Uterus (tissue), 4 donors: ENCODE measurements around the gene FSD2. TPM values are rescaled to one million over a fixed set of nuclear protein-coding genes. Genes with fewer than 3 reads are reported as not detected.
A peak's percentile ranks its signal among the peaks of the same experiment; 100 is the strongest.
"Not testable (repeated sequence)": the region's sequence is repeated elsewhere in the genome, so short reads cannot be mapped to it uniquely, and the experiment has no call there.

Experiments
- DNase-seq, 2 donors: peaks; one replicate each; pipeline ENCODE4 v3.0.0-alpha.2; 2019 to 2020
- H3K27ac ChIP-seq, 2 donors: fragments of 200-600 bp; sonication (generic); 1 replicate in 1 of 2; 2 replicates in 1 of 2; pipeline ENCODE4 v1.5.1; 2016 to 2018
- H3K27me3 ChIP-seq, 2 donors: fragments of 200-600 bp; sonication (generic); one replicate each; pipeline ENCODE4 v1.5.1; 2018 to 2019; ENCODE audit warnings: control low read depth in 1 of 2
- H3K36me3 ChIP-seq, 2 donors: fragments of 200-600 bp; sonication (generic); one replicate each; pipeline ENCODE4 v1.5.1; 2019; ENCODE audit warnings: control low read depth in 1 of 2
- H3K4me1 ChIP-seq, 2 donors: fragments of 200-600 bp; sonication (generic); one replicate each; pipeline ENCODE4 v1.5.1; 2018 to 2019; ENCODE audit warnings: control low read depth in 1 of 2
- H3K4me3 ChIP-seq, 2 donors: fragments of 200-600 bp; sonication (generic); 1 replicate in 1 of 2; 2 replicates in 1 of 2; pipeline ENCODE4 v1.5.1; 2018 to 2019; ENCODE audit warnings: mild to moderate bottlenecking in 1 of 2
- H3K9me3 ChIP-seq, 2 donors: fragments of 200-600 bp; sonication (generic); one replicate each; pipeline ENCODE4 v1.5.1; 2019; ENCODE audit warnings: control low read depth in 1 of 2
- POLR2A ChIP-seq, 2 donors: fragments of 450-650 bp; IDR thresholded peaks; one replicate each; pipeline ENCODE4 v1.6.1; 2016; ENCODE audit warnings: antibody characterized with exemption in 2 of 2, mild to moderate bottlenecking in 1 of 2, moderate library complexity in 1 of 2
- intact Hi-C: fragments of 100-400 bp; cut with DNase I; formaldehyde crosslinking; loops from one replicate; pipeline ENCODE4 v1.15.1; 2023; ENCODE audit warnings: low total_unique reads
- total RNA-seq, 4 donors: library from RNA; depleted of rRNA in 3 of 4; stranded (reverse); fragments of >200 nt in 3 of 4; gene quantifications; one replicate each; pipeline versions ENCODE4 v1.1.0 to v1.2.4, GENCODE V29; 2014 to 2023
- TF ChIP-seq, protein P1 (sequence below), 4 experiments: fragments of 200-600 bp in 2 of 4; fragments of 450-650 bp in 2 of 4; sonication (generic) in 2 of 4; IDR thresholded peaks; one replicate each; pipeline ENCODE4 v1.5.1; 2016 to 2019; ENCODE audit warnings: antibody characterized with exemption in 4 of 4, mild to moderate bottlenecking in 2 of 4, moderate library complexity in 1 of 4
- donor health status: DM: yes; HTN: yes; CAD: no.

The FSD2 gene
- total RNA-seq, 4 donors from 2014 or later, result not detected

DNA sequence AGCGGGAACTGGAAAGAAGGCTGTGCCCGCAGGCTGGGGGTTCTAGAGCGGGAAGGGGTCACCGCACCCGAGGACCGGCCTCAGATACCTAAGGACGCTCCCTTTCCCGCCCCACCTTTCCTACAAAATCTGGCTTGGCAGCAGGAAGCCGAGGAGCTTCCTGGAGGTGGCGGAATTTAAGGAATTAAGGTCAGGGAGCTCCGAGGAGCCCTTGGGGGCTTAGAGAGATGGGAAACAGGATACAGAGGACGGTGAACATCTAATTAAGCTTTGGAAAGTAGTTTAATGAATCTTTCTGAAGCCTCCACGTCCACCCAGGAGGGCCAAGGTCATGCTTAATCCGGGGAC, 95.7 kb downstream of the FSD2 start:
- Histone ChIP-seq H3K9me3 (no peaks in the 10 kb centered on the region), H3K36me3 (no peaks in the 10 kb centered on the region), H3K27me3 (no peaks in the 10 kb centered on the region), H3K4me1 (peaks cover 0 to 6% of the 10 kb centered on the region in 2 donors), H3K27ac (no peak overlapping the region), H3K4me3 (peak overlapping the region; percentile 28 to 49)
- TF ChIP-seq, protein P1, sequence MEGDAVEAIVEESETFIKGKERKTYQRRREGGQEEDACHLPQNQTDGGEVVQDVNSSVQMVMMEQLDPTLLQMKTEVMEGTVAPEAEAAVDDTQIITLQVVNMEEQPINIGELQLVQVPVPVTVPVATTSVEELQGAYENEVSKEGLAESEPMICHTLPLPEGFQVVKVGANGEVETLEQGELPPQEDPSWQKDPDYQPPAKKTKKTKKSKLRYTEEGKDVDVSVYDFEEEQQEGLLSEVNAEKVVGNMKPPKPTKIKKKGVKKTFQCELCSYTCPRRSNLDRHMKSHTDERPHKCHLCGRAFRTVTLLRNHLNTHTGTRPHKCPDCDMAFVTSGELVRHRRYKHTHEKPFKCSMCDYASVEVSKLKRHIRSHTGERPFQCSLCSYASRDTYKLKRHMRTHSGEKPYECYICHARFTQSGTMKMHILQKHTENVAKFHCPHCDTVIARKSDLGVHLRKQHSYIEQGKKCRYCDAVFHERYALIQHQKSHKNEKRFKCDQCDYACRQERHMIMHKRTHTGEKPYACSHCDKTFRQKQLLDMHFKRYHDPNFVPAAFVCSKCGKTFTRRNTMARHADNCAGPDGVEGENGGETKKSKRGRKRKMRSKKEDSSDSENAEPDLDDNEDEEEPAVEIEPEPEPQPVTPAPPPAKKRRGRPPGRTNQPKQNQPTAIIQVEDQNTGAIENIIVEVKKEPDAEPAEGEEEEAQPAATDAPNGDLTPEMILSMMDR (IDR thresholded peaks at IDR 0.05), result no peak
- TF ChIP-seq POLR2A (IDR thresholded peaks at IDR 0.05), result no peak
- DNase-seq, result no peak
- intact Hi-C loops, result no loop called here

DNA sequence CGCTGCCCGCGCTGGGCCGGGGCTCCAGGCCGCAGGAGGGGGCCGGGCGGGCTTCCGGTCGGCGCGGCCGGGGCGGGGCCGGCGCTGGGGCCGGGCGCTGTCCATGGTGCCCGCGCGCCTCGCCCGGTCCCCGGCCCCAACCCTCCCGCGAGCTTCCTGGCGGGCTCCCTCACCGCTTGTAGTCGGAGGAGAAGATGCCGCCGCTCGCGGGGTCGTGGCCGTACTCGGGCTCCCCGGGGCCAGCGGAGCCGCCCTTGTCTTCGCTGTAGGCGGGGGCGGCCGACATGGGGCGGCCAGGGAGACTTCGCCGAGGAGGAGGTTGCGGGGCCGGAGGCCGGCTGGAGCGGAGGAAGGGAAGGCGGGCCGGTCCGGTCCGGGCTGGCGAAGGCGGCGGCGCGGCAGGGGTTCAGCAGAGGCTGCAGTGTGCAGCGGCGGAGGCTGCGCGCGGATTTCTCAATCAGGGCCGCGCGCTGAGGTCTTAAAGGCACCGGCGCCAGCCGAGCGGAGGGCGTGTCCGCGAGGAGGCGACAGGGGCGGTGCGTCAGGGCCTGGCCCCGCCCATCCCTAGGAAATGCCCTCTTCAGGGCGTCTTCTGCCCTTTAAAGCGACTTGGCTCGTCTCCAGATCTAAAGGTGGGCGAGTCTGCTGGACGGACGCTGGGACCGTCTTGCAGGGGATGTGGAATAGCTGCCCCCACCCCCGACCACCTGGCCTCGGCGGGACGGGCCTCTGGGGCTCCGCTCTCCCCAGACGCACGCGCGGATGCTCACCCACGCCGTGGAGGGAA, 96.3 kb downstream of the FSD2 start, which contains the start of gene AP3B2:
Gene AP3B2 (minus strand): TSS at position 455 of the 787 bp plus-strand sequence. CDS start 169 bp downstream, at position 286.
- H3K4me1 ChIP-seq, result peaks cover 0 to 6% of the 10 kb centered on the region in 2 donors
- H3K27me3 ChIP-seq, result no peaks in the 10 kb centered on the region
- DNase-seq, result peak; percentile 24 to 39
- H3K9me3 ChIP-seq, result no peaks in the 10 kb centered on the region
- no peak within 1 kb of the TSS for H3K27ac ChIP-seq
- no peaks in the 10 kb centered on the region for H3K36me3 ChIP-seq
- peak within 1 kb of the TSS; percentile 28 to 49 for H3K4me3 ChIP-seq
- intact Hi-C loops, result no loop called here
- TF ChIP-seq POLR2A (IDR thresholded peaks at IDR 0.05), result peak in 1 of 2 donors; percentile 33
- TF ChIP-seq, protein P1 (IDR thresholded peaks at IDR 0.05), result no peak

DNA sequence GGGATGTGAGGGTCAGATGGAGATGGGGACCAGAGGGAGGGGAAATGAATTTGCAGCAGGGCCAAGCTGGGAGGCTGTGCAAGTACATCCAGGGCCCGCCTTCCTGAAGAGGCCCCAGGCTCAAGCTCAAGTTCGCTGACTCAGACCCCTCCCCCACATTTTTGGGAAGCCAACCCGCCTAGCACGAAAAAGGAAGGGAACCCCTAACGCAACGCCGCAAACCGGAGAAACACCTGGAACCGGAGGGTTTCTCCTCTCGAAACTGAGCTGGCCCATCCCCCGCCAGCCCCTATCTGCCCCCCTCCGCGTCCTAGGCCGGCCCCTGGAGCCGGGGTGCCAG, 96.8 kb downstream of the FSD2 start:
- Histone ChIP-seq H3K4me1 (peaks cover 0 to 6% of the 10 kb centered on the region in 2 donors), H3K27ac (no peak overlapping the region), H3K9me3 (no peaks in the 10 kb centered on the region), H3K4me3 (no peak overlapping the region), H3K36me3 (no peaks in the 10 kb centered on the region), H3K27me3 (no peaks in the 10 kb centered on the region)
- DNase-seq, result peak in 1 of 2 donors; percentile 21
- intact Hi-C loops, result no loop called here
- TF ChIP-seq, protein P1 (IDR thresholded peaks at IDR 0.05), result no peak
- TF ChIP-seq POLR2A (IDR thresholded peaks at IDR 0.05), result no peak

DNA sequence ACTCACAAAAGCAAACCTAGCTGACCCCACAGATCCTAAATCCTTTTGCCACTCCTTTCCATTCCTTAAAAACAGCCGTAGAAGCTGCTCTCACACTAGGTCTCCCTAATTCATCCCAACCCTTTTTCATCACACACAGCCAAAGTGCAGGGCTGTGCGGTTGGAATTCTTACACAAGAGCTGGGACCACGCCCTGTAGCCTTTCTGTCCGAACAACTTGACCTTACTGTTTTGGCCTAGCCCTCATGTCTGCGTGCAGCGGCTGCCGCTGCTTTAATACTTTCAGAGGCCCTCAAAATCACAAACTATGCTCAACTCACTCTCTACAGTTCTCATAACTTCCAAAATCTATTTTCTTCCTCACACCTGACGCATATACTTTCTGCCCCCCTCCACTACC, 100.0 kb downstream of the FSD2 start:
- intact Hi-C loops, H3K4me1 ChIP-seq: not testable (repeated sequence)

More for the DNA sequence above, 100.0 kb downstream of the FSD2 start:
- H3K9me3 ChIP-seq, H3K27me3 ChIP-seq, H3K4me3 ChIP-seq, H3K36me3 ChIP-seq, DNase-seq, H3K27ac ChIP-seq: not testable (repeated sequence)

Other genes with a start within 250 kb of the FSD2 start
- 10 to 100 TPM in 1 of 4 donors, 1 to 10 TPM in 2, under 1 TPM in 1; 0.77 to 14.1 (median 2.9) TPM for gene CPEB1, start 158.7 kb downstream of the FSD2 start, total RNA-seq
- gene AP3B2, start 96.2 kb downstream of the FSD2 start, total RNA-seq, result 1 to 10 TPM in 3 of 4 donors, not detected in 1; 1.9 to 6.9 (median 2.2) TPM
- gene WHAMM, start 3.6 kb upstream of the FSD2 start, total RNA-seq, result 10 to 100 TPM in 1 of 4 donors, 1 to 10 TPM in 3; 3.5 to 10.8 (median 5.2) TPM
- 10 to 100 TPM in 2 of 4 donors, 1 to 10 TPM in 2; 5.1 to 50.0 (median 10.6) TPM for gene HOMER2, start 146.7 kb upstream of the FSD2 start, total RNA-seq
- 10 to 100 TPM in 2 of 4 donors, 1 to 10 TPM in 2; 4.9 to 43.5 (median 13.9) TPM for gene RAMAC, start 180.1 kb upstream of the FSD2 start, total RNA-seq
- 10 to 100 TPM in 2 of 4 donors, 1 to 10 TPM in 2; 2.0 to 21.2 (median 8.3) TPM for gene C15orf40, start 205.6 kb upstream of the FSD2 start, total RNA-seq